GM23248 (cell line): Measurements from ENCODE around the gene USP34. TPM values are rescaled to one million over a fixed set of nuclear protein-coding genes. Genes with fewer than 3 reads are reported as not detected.
"Not testable (repeated sequence)": the region's sequence is repeated elsewhere in the genome, so short reads cannot be mapped to it uniquely, and the experiment has no call there.

Experiments used
- DNase-seq: peaks from one replicate; pipeline ENCODE4 v3.0.0-alpha.2; 2015
- H2AFZ ChIP-seq: fragments of 200-600 bp; sonication (generic); 2 replicates; pipeline ENCODE4 v1.6.1; 2016; ENCODE audit warnings: antibody characterized with exemption
- H3F3A ChIP-seq: fragments of 200-600 bp; sonication (generic); 2 replicates; pipeline ENCODE4 v1.6.1; 2016; ENCODE audit warnings: mild to moderate bottlenecking, antibody characterized with exemption, mixed run types; ENCODE audit not compliant: insufficient read depth
- H3K27ac ChIP-seq: fragments of 200-600 bp; sonication (generic); 2 replicates; pipeline ENCODE4 v1.5.1; 2016; ENCODE audit warnings: mild to moderate bottlenecking
- H3K27me3 ChIP-seq: fragments of 200-600 bp; sonication (generic); replicated peaks from 2 replicates; pipeline ENCODE4 v1.6.1; 2016; ENCODE audit warnings: mild to moderate bottlenecking; ENCODE audit not compliant: insufficient read depth
- H3K36me3 ChIP-seq: fragments of 200-600 bp; sonication (generic); 2 replicates; pipeline ENCODE4 v1.6.1; 2016; ENCODE audit warnings: low read depth, mild to moderate bottlenecking
- H3K4me1 ChIP-seq: fragments of 200-600 bp; sonication (generic); 2 replicates; pipeline ENCODE4 v1.6.1; 2016; ENCODE audit warnings: mild to moderate bottlenecking; ENCODE audit not compliant: insufficient read depth
- H3K4me2 ChIP-seq: fragments of 200-600 bp; sonication (generic); one replicate; pipeline ENCODE4 v1.6.1; 2016; ENCODE audit warnings: mild to moderate bottlenecking; ENCODE audit not compliant: unreplicated experiment
- H3K4me3 ChIP-seq: fragments of 200-600 bp; sonication (generic); 2 replicates; pipeline ENCODE4 v1.5.1; 2016; ENCODE audit warnings: mild to moderate bottlenecking
- H3K79me2 ChIP-seq: fragments of 200-600 bp; sonication (generic); 2 replicates; pipeline ENCODE4 v1.6.1; 2016; ENCODE audit warnings: mild to moderate bottlenecking; ENCODE audit not compliant: insufficient read depth
- H3K9ac ChIP-seq: fragments of 200-600 bp; sonication (generic); 2 replicates; pipeline ENCODE4 v1.6.1; 2016; ENCODE audit warnings: mild to moderate bottlenecking
- H3K9me2 ChIP-seq: fragments of 200-600 bp; sonication (generic); 2 replicates; pipeline ENCODE4 v1.6.1; 2016; ENCODE audit warnings: mixed run types, mild to moderate bottlenecking, moderate library complexity; ENCODE audit not compliant: insufficient read depth
- H3K9me3 ChIP-seq: fragments of 200-600 bp; sonication (generic); one replicate; pipeline ENCODE4 v1.6.1; 2017; ENCODE audit warnings: low read depth
- H4K20me1 ChIP-seq: fragments of 200-600 bp; sonication (generic); 2 replicates; pipeline ENCODE4 v1.6.0; 2016; ENCODE audit not compliant: insufficient read depth
- EZH2 ChIP-seq: fragments of 200-600 bp; sonication (generic); IDR thresholded peaks from 2 replicates; pipeline ENCODE4 v1.6.1; 2018; ENCODE audit warnings: antibody characterized with exemption, mild to moderate bottlenecking; ENCODE audit not compliant: insufficient read depth, poor library complexity, severe bottlenecking
- EZH2phosphoT487 ChIP-seq: fragments of 200-600 bp; sonication (generic); IDR thresholded peaks from 2 replicates; pipeline ENCODE4 v1.6.1; 2018; ENCODE audit warnings: antibody characterized with exemption, moderate library complexity, mild to moderate bottlenecking, low read depth; ENCODE audit not compliant: insufficient read depth
- WGBS, 2 experiments: methylation state at CpG; one replicate each; pipeline ENCODE4 v1.1.6; 2015 to 2017; ENCODE audit warnings: low lambda C conversion rate in 2 of 2, low coverage in 1 of 2; ENCODE audit errors: missing lambda C conversion rate in 2 of 2; 5-methylcytosine and 5-hydroxymethylcytosine counted together
- in situ Hi-C: fragments of 300-500 bp; cut with MboI; formaldehyde crosslinking; loops from 2 replicates; pipeline ENCODE4 v1.15.0; 2020
- polyA plus RNA-seq: library from polyadenylated mRNA; unstranded; fragments of >200 nt; fragmentation: Nextera tagmentation; extraction: Ambion mirVana; gene quantifications from 2 replicates; pipeline ENCODE4 v1.2.1, GENCODE V29; 2016
- total RNA-seq: library from RNA; depleted of rRNA; stranded (reverse); fragments of >200 nt; shearing (Covaris generic); gene quantifications from 2 replicates; pipeline ENCODE4 v1.2.3, GENCODE V29; 2014

USP34 gene
- total and polyA plus RNA-seq, 2 experiments from 2014 or later = 34.5 to 77.6 TPM

DNA sequence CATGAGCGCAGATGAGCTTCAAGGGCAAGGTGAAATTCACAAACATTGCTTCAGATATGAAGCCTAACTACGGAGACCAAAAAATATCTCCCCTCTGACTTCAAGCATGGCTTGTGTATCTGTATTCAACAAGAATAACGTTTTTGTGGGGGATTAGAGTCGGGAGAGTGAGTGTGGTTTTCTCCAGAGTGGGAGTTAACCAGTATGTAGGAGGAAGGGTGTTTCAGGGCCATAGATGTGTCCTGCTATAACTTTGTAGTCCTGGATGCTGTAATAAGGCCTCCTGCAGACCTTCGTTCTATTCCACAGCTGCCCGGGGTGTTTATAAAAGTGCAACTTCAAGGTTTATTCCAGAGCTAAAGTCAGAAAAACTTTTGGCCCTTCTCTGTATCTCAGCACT, 321.8 kb downstream of the USP34 start:
- no peaks in the 10 kb centered on the region for H3K27me3 ChIP-seq
- H3K9ac ChIP-seq = no peak overlapping the region
- TF ChIP-seq EZH2phosphoT487 (no peak), EZH2 (no peak)
- H3K4me1 ChIP-seq = peaks cover 4% of the 10 kb centered on the region; the same call in 1 of the 2 replicates
- H3F3A ChIP-seq = no peaks in the 10 kb centered on the region
- WGBS, 2 experiments = 95 to 97% methylated on average over 6 of the region's 6 CpGs
- no peaks in the 10 kb centered on the region for H3K9me2 ChIP-seq
- H3K36me3 ChIP-seq = no peaks in the 10 kb centered on the region
- DNase-seq = no peak
- H3K4me2 ChIP-seq = no peak overlapping the region
- H2AFZ ChIP-seq = no peak overlapping the region
- H3K79me2 ChIP-seq = peaks cover 9% of the 10 kb centered on the region; the same call in 1 of the 2 replicates
- no peaks in the 10 kb centered on the region for H3K9me3 ChIP-seq
- H3K27ac ChIP-seq = no peak overlapping the region
- in situ Hi-C loops = no loop called here
- H4K20me1 ChIP-seq = no peaks in the 10 kb centered on the region
- H3K4me3 ChIP-seq = no peak overlapping the region

DNA sequence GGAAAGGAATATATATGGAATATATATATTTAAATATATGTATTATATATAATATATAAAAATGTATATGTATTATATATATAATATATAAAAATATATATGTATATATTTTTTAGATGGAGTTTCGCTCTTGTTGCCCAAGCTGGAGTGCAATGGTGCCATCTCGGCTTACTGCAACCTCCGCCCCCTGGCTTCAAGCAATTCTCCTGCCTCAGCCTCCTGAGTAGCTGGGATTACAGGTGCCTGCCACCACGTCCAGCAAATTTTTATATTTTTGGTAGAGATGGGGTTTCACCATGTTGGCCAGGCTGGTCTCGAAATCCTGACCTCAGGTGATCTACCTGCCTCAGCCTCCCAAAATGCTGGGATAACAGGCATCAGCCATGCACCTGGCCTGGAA, 322.8 kb downstream of the USP34 start:
- H3K9me2 ChIP-seq, H3K4me1 ChIP-seq, H3K79me2 ChIP-seq, H2AFZ ChIP-seq, in situ Hi-C loops, DNase-seq, H3K27me3 ChIP-seq, H3F3A ChIP-seq, H3K4me2 ChIP-seq, H3K9ac ChIP-seq, H3K4me3 ChIP-seq, H3K27ac ChIP-seq, H3K9me3 ChIP-seq, H4K20me1 ChIP-seq, H3K36me3 ChIP-seq: not testable (repeated sequence)
- 92 to 96% methylated on average over 5 of the region's 5 CpGs for WGBS, 2 experiments

DNA sequence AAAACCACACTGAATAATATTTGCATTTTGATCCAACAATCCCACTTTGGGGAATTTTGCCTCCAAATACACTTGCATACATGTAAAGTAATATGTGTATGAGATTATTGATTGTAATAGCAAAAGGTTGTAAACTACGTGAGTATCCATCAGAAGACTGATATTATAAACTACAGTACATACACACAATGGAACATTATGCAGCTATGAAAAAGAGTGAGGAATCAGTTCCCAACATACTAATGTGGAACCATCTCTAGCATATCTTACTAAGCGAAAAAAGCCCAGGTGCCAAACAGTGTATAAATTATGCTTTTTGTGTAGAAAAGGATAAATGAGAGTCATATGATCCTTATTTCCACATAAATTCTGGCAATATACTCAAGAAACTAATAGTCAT, 324.9 kb downstream of the USP34 start:
- Histone ChIP-seq H3K27me3 (no peaks in the 10 kb centered on the region), H4K20me1 (no peaks in the 10 kb centered on the region), H2AFZ (no peak overlapping the region), H3K9me2 (no peaks in the 10 kb centered on the region), H3K36me3 (no peaks in the 10 kb centered on the region), H3K9me3 (no peaks in the 10 kb centered on the region), H3F3A (no peaks in the 10 kb centered on the region), H3K4me1 (peaks cover 4% of the 10 kb centered on the region; the same call in 1 of the 2 replicates), H3K4me2 (no peak overlapping the region), H3K79me2 (peaks cover 9% of the 10 kb centered on the region; the same call in 1 of the 2 replicates), H3K27ac (no peak overlapping the region), H3K9ac (no peak overlapping the region), H3K4me3 (no peak overlapping the region; the same call in 1 of the 2 replicates)
- WGBS, 2 experiments = 96 to 98% methylated on average over 2 of the region's 2 CpGs
- TF ChIP-seq EZH2 (no peak), EZH2phosphoT487 (no peak)
- no peak for DNase-seq
- in situ Hi-C loops = no loop called here

DNA sequence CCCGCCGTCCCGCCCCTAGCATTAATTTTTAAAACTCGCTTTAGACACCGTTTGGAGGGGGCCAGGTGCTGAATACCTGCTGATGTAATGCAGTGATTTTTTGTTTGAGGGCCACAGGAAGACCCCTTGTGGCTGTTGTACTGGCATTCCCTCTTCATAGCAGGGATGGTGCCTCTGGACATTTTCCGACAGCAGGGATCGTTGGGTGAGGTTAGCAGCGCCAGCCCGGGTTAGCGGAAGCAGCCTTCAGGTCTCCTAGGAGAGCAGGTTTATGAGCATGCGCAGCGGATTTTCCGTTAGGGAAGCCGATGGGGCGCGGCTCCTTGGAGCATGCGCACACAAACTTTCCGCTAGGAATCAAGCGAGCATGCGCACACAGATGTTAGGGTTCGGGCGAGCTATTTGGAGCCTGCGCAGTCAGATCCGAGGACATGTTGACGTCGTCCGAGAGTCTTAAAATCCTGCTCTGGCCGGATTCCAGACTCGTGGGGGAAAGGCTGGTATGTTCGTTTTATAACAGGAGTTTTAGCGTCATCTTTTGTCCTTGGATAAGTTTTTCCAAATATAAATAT, 326.1 kb downstream of the USP34 start:
- Histone ChIP-seq H3K9me3 (no peaks in the 10 kb centered on the region), H3K27me3 (no peaks in the 10 kb centered on the region), H2AFZ (peak overlapping the region; percentile 82), H3K9me2 (no peaks in the 10 kb centered on the region), H3K9ac (peak overlapping the region; percentile 78), H3K4me2 (peak overlapping the region; percentile 86), H4K20me1 (no peaks in the 10 kb centered on the region), H3F3A (no peaks in the 10 kb centered on the region), H3K4me3 (peak overlapping the region; percentile 79), H3K79me2 (peaks cover 9% of the 10 kb centered on the region; the same call in 1 of the 2 replicates), H3K27ac (peak overlapping the region; percentile 47), H3K36me3 (no peaks in the 10 kb centered on the region), H3K4me1 (peaks cover 4% of the 10 kb centered on the region; the same call in 1 of the 2 replicates)
- TF ChIP-seq EZH2 (no peak), EZH2phosphoT487 (no peak)
- in situ Hi-C loops = no loop called here
- DNase-seq = peak; percentile 99
- WGBS, 2 experiments = 5% methylated on average over 31 of the region's 31 CpGs

DNA sequence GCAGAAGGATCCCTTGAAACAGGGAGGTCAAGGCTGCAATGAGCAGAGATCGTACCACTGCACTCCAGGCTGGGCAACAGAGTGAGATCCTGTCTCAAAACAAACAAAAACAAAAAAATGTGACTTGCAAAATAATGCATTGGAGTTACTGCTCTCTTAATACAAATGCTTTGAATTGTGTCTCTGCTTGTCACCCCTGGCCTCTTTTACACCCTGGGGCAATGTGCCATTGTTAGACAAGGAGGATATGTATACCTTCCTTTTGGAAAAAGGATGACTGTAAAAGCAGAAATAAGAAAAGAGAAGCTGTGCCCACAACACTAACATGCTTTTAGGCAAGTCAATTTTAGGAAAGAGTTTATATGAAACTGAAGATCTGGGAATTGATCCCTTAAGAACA, 329.7 kb downstream of the USP34 start:
- H3K27ac ChIP-seq = no peak overlapping the region
- peaks cover 4% of the 10 kb centered on the region; the same call in 1 of the 2 replicates for H3K4me1 ChIP-seq
- no peak overlapping the region for H3K9ac ChIP-seq
- no peak overlapping the region for H2AFZ ChIP-seq
- H3K9me3 ChIP-seq = no peaks in the 10 kb centered on the region
- TF ChIP-seq EZH2 (no peak), EZH2phosphoT487 (no peak)
- H4K20me1 ChIP-seq = no peaks in the 10 kb centered on the region
- 100% methylated on average over 1 of the region's 1 CpG for WGBS, 2 experiments
- no peaks in the 10 kb centered on the region for H3K36me3 ChIP-seq
- no peaks in the 10 kb centered on the region for H3F3A ChIP-seq
- H3K4me3 ChIP-seq = no peak overlapping the region
- no peaks in the 10 kb centered on the region for H3K27me3 ChIP-seq
- in situ Hi-C loops = no loop called here
- no peak for DNase-seq
- peaks cover 9% of the 10 kb centered on the region; the same call in 1 of the 2 replicates for H3K79me2 ChIP-seq
- no peak overlapping the region for H3K4me2 ChIP-seq
- no peaks in the 10 kb centered on the region for H3K9me2 ChIP-seq
